Erythroblast (primary cell): Measurements from ENCODE around the gene SFXN1.
A peak's percentile ranks its signal among the peaks of the same experiment; 100 is the strongest.

Experiments
- DNase-seq, 2 experiments: peaks; one replicate each; lab custom pipeline; 2025; lab: John Stamatoyannopoulos, UW
- GATA1 ChIP-seq: IDR thresholded peaks from 2 replicates; pipeline ENCODE4 v1.6.1; 2011; ENCODE audit warnings: low read depth, mild to moderate bottlenecking, control low read depth, low read length, moderate library complexity
- POLR2A ChIP-seq: IDR thresholded peaks from 2 replicates; pipeline ENCODE4 v1.6.1; 2011; ENCODE audit warnings: mild to moderate bottlenecking, low read length

SFXN1 gene

GRCh38 chr5:175471628-175472027 lies 6.7 kb upstream of the SFXN1 start:
- DNase-seq = no peak
- TF ChIP-seq POLR2A (no peak), GATA1 (no peak)

GRCh38 chr5:175472378-175472777 lies 6.0 kb upstream of the SFXN1 start:
- TF ChIP-seq GATA1 (no peak), POLR2A (no peak)
- DNase-seq = no peak

- no peak for DNase-seq
- TF ChIP-seq POLR2A = no peak
- TF ChIP-seq GATA1 = no peak
Measured at GRCh38 chr5:175475248-175475647, 3.1 kb upstream of the SFXN1 start.

GRCh38 chr5:175477440-175477839 lies 920 bp upstream of the SFXN1 start:
- DNase-seq = no peak
- no peak for TF ChIP-seq GATA1
- no peak for TF ChIP-seq POLR2A

- DNase-seq = no peak
- TF ChIP-seq POLR2A (no peak), GATA1 (no peak)
Measured at GRCh38 chr5:175478008-175478383, 364 bp upstream of the SFXN1 start.

GRCh38 chr5:175479125-175479881 lies 943 bp downstream of the SFXN1 start:
- TF ChIP-seq GATA1 (no peak), POLR2A (no peak)
- peak in 1 of 2 experiments; percentile 45 for DNase-seq

GRCh38 chr5:175483337-175483736 lies 5.0 kb downstream of the SFXN1 start:
- DNase-seq = no peak
- TF ChIP-seq POLR2A = no peak

GRCh38 chr5:175484322-175484721 lies 6.0 kb downstream of the SFXN1 start:
- TF ChIP-seq GATA1 = no peak
- no peak for TF ChIP-seq POLR2A
- no peak for DNase-seq

GRCh38 chr5:175484829-175485228 lies 6.5 kb downstream of the SFXN1 start:
- TF ChIP-seq GATA1 (no peak), POLR2A (no peak)
- no peak for DNase-seq

- TF ChIP-seq GATA1 = no peak
- no peak for TF ChIP-seq POLR2A
- DNase-seq = no peak
Measured at GRCh38 chr5:175485631-175486030, 7.3 kb downstream of the SFXN1 start.

GRCh38 chr5:175487514-175488222 lies 9.3 kb downstream of the SFXN1 start:
- DNase-seq = no peak
- TF ChIP-seq GATA1 (no peak), POLR2A (no peak)

GRCh38 chr5:175489693-175490443 lies 11.5 kb downstream of the SFXN1 start:
- no peak for DNase-seq

GRCh38 chr5:175491223-175491622 lies 12.9 kb downstream of the SFXN1 start:
- no peak for DNase-seq
- no peak for TF ChIP-seq POLR2A
- TF ChIP-seq GATA1 = no peak

More at GRCh38 chr5:175489693-175490443, 11.5 kb downstream of the SFXN1 start:
- TF ChIP-seq GATA1 = no peak
- TF ChIP-seq POLR2A = no peak

- TF ChIP-seq POLR2A (no peak), GATA1 (no peak)
- DNase-seq = no peak
Measured at GRCh38 chr5:175493260-175493659, 14.9 kb downstream of the SFXN1 start.
